Suppressor macrophage (primary cell): ENCODE measurements around the gene POM121C.
"Not testable (repeated sequence)": the region's sequence is repeated elsewhere in the genome, so short reads cannot be mapped to it uniquely, and the experiment has no call there.

Experiments
- DNase-seq, 4 experiments: peaks; one replicate each; pipeline ENCODE4 v3.0.0-alpha.2; 2020 to 2022
- total RNA-seq, 17 experiments: gene quantifications; one replicate each; lab custom pipeline; 2026; ENCODE audit warnings: mixed read lengths in 6 of 17, inconsistent platforms in 3 of 17; lab: John Stamatoyannopoulos, UW

The POM121C gene
- total RNA-seq, result 3.9 to 34.3 (median 9.4) reads per million in 17 experiments

GRCh38 chr7:75485979-75486643 lies at the start of gene POM121C:
Gene POM121C, minus strand, starts transcription at chr7:75486299. Its CDS starts 44,803 bp downstream, at chr7:75441496.
- DNase-seq, result peak; percentile 82 to 90 (median 87)

- peak; percentile 51 to 90 (median 70) for DNase-seq
Measured at GRCh38 chr7:75534727-75535307, 48.7 kb upstream of the POM121C start.

- DNase-seq, result no peak
Measured at GRCh38 chr7:75533926-75534325, 47.8 kb upstream of the POM121C start.

GRCh38 chr7:75532639-75533038 lies 46.5 kb upstream of the POM121C start:
- DNase-seq, result no peak

- DNase-seq, result no peak
Measured at GRCh38 chr7:75531359-75531821, 45.3 kb upstream of the POM121C start.

GRCh38 chr7:75527224-75527722 lies 41.2 kb upstream of the POM121C start:
- DNase-seq, result peak; percentile 13 to 45 (median 22)

GRCh38 chr7:75521727-75522126 lies 35.6 kb upstream of the POM121C start:
- DNase-seq, result not testable (repeated sequence)

- not testable (repeated sequence) for DNase-seq
Measured at GRCh38 chr7:75518842-75519241, 32.7 kb upstream of the POM121C start.

- DNase-seq, result not testable (repeated sequence)
Measured at GRCh38 chr7:75509033-75509432, 22.9 kb upstream of the POM121C start.

GRCh38 chr7:75492020-75492419 lies 5.9 kb upstream of the POM121C start, which contains the start of gene SPDYE5:
Gene SPDYE5, plus strand, starts transcription at chr7:75492320. Its CDS starts 1,728 bp downstream, at chr7:75494048.
- DNase-seq, result not testable (repeated sequence)

- peak in 2 of 4 experiments; percentile 5 to 10 for DNase-seq
Measured at GRCh38 chr7:75485355-75485978, 632 bp downstream of the POM121C start.

GRCh38 chr7:75480313-75480712 lies 5.8 kb downstream of the POM121C start:
- not testable (repeated sequence) for DNase-seq

- not testable (repeated sequence) for DNase-seq
Measured at GRCh38 chr7:75477457-75477856, 8.6 kb downstream of the POM121C start.

GRCh38 chr7:75470166-75470565 lies 15.9 kb downstream of the POM121C start:
- not testable (repeated sequence) for DNase-seq

GRCh38 chr7:75460541-75460940 lies 25.6 kb downstream of the POM121C start:
- not testable (repeated sequence) for DNase-seq

- DNase-seq, result not testable (repeated sequence)
Measured at GRCh38 chr7:75458034-75458433, 28.1 kb downstream of the POM121C start.

GRCh38 chr7:75456403-75456802 lies 29.7 kb downstream of the POM121C start:
- peak in 3 of 4 experiments; percentile 7 to 44 (median 17) for DNase-seq

- not testable (repeated sequence) for DNase-seq
Measured at GRCh38 chr7:75452494-75452955, 33.6 kb downstream of the POM121C start.

GRCh38 chr7:75449946-75450345 lies 36.2 kb downstream of the POM121C start:
- not testable (repeated sequence) for DNase-seq

- DNase-seq, result peak; percentile 4 to 18 (median 8)
Measured at GRCh38 chr7:75442465-75443111, 43.5 kb downstream of the POM121C start.

GRCh38 chr7:75442101-75442464 lies 44.0 kb downstream of the POM121C start:
- DNase-seq, result not testable (repeated sequence)

- DNase-seq, result peak in 3 of 4 experiments; percentile 1 to 7 (median 3)
Measured at GRCh38 chr7:75439000-75439399, 47.1 kb downstream of the POM121C start.
